ENCODE data around the gene STRIT1.
"Not testable (repeated sequence)": the region's sequence is repeated elsewhere in the genome, so short reads cannot be mapped to it uniquely, and the experiment has no call there.

DNA sequence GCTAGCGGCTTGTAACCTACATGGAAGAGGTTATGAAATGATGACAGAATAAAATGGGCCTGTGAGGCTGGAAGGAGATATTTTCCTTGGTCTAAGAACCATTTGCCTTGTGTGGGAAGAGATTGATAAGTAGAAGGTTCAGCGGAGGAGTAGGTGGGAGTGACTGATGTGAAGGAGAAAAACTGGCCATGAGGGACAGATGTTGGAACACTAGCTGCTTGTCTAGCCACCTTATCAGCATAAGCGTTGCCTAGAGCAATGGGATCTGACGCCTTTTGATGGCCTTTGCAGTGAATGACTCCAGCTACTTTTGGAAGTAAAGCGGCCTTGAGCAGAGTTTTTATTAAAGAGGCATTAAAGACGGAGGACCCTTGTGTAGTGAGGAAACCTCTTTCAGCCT, 17.4 kb downstream of the STRIT1 start:
- TF ChIP-seq EP300 (IDR thresholded peaks at IDR 0.05): not testable (repeated sequence)
- TF ChIP-seq, protein P1, sequence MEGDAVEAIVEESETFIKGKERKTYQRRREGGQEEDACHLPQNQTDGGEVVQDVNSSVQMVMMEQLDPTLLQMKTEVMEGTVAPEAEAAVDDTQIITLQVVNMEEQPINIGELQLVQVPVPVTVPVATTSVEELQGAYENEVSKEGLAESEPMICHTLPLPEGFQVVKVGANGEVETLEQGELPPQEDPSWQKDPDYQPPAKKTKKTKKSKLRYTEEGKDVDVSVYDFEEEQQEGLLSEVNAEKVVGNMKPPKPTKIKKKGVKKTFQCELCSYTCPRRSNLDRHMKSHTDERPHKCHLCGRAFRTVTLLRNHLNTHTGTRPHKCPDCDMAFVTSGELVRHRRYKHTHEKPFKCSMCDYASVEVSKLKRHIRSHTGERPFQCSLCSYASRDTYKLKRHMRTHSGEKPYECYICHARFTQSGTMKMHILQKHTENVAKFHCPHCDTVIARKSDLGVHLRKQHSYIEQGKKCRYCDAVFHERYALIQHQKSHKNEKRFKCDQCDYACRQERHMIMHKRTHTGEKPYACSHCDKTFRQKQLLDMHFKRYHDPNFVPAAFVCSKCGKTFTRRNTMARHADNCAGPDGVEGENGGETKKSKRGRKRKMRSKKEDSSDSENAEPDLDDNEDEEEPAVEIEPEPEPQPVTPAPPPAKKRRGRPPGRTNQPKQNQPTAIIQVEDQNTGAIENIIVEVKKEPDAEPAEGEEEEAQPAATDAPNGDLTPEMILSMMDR (IDR thresholded peaks at IDR 0.05): not testable (repeated sequence)

Data from stomach (tissue), 4 donors.